Measurements from ENCODE around the gene SLC22A5. TPM values are rescaled to one million over a fixed set of nuclear protein-coding genes. Genes with fewer than 3 reads are reported as not detected.

The SLC22A5 gene
- total and polyA plus RNA-seq, 2 donors (not counting 1 experiment from before 2014, with no cell fraction given), result 5.7 to 12.9 TPM

GRCh38 chr5:132327252-132327955 is 42.1 kb upstream of the SLC22A5 start:
- Histone ChIP-seq H3K27ac (ENCODE audit: low read length in 2 of 2) (no peak overlapping the region), H3K9me3 (ENCODE audit: control extremely low read depth in 1 of 3, control insufficient read depth in 2 of 3, insufficient read depth in 1 of 3, low read length in 2 of 3) (no peaks in the 10 kb centered on the region), H2AFZ (ENCODE audit: insufficient read depth, low read depth, low read length, poor library complexity, severe bottlenecking) (no peak overlapping the region), H4K20me1 (ENCODE audit: control insufficient read depth, insufficient read depth, low read length, poor library complexity, severe bottlenecking) (no peaks in the 10 kb centered on the region), H3K36me3 (replicated peaks in 1 of 2; ENCODE audit: control extremely low read depth in 1 of 2, control insufficient read depth in 1 of 2, extremely low read depth in 1 of 2, insufficient read depth in 2 of 2, low read length in 1 of 2) (no peaks in the 10 kb centered on the region), H3K4me3 (ENCODE audit: control extremely low read depth in 1 of 5, extremely low read depth in 1 of 5, insufficient read depth in 1 of 5, low read depth in 2 of 5, low read length in 4 of 5) (no peak overlapping the region), H3K27me3 (replicated peaks in 1 of 4; ENCODE audit: control extremely low read depth in 1 of 4, control insufficient read depth in 3 of 4, insufficient read depth in 4 of 4, low read length in 3 of 4) (no peaks in the 10 kb centered on the region), H3K79me2 (ENCODE audit: control insufficient read depth, insufficient read depth, low read length) (no peaks in the 10 kb centered on the region), H3K9ac (ENCODE audit: low read length) (no peak overlapping the region), H3K4me2 (replicated peaks; ENCODE audit: low read depth, low read length, poor library complexity, severe bottlenecking) (no peak overlapping the region), H3K4me1 (ENCODE audit: control insufficient read depth in 2 of 2, insufficient read depth in 2 of 2, low read length in 2 of 2) (no peaks in the 10 kb centered on the region)
- intact Hi-C loops (cut with micrococcal nuclease), result no loop called here
- H3K4me1 Mint-ChIP-seq, result no peaks in the 10 kb centered on the region
- DNase-seq (no peak), ATAC-seq (ENCODE audit: low read depth) (no peak)
- POLR2A ChIA-PET, result no interaction called here
- CTCF ChIA-PET, result no interaction called here
- H3K4me3 Mint-ChIP-seq, result no peak overlapping the region
- TF ChIP-seq CTCF (IDR thresholded peaks at IDR 0.05) (no peak), EZH2 (IDR thresholded peaks at IDR 0.05; ENCODE audit: borderline replicate concordance, insufficient read depth, low read depth, low read length, poor library complexity, severe bottlenecking) (no peak)
- no peaks in the 10 kb centered on the region for H3K27me3 Mint-ChIP-seq
- H3K9me3 Mint-ChIP-seq (ENCODE audit: insufficient read depth), result no peaks in the 10 kb centered on the region
- H3K27ac Mint-ChIP-seq, result no peak overlapping the region
- WGBS (ENCODE audit: insufficient coverage), result no CpG with 5 or more reads among the region's 2 CpGs

- Mint-ChIP-seq H3K27me3 (no peaks in the 10 kb centered on the region), H3K4me1 (peaks cover 6% of the 10 kb centered on the region), H3K27ac (peak overlapping the region; percentile 26), H3K9me3 (ENCODE audit: insufficient read depth) (no peaks in the 10 kb centered on the region), H3K4me3 (no peak overlapping the region)
- Histone ChIP-seq H3K79me2 (ENCODE audit: control insufficient read depth, insufficient read depth, low read length) (no peaks in the 10 kb centered on the region), H3K4me3 (ENCODE audit: control extremely low read depth in 1 of 5, extremely low read depth in 1 of 5, insufficient read depth in 1 of 5, low read depth in 2 of 5, low read length in 4 of 5) (no peak overlapping the region), H2AFZ (ENCODE audit: insufficient read depth, low read depth, low read length, poor library complexity, severe bottlenecking) (no peak overlapping the region), H3K36me3 (replicated peaks in 1 of 2; ENCODE audit: control extremely low read depth in 1 of 2, control insufficient read depth in 1 of 2, extremely low read depth in 1 of 2, insufficient read depth in 2 of 2, low read length in 1 of 2) (no peaks in the 10 kb centered on the region), H4K20me1 (ENCODE audit: control insufficient read depth, insufficient read depth, low read length, poor library complexity, severe bottlenecking) (no peaks in the 10 kb centered on the region), H3K27ac (ENCODE audit: low read length in 2 of 2) (no peak overlapping the region), H3K4me2 (replicated peaks; ENCODE audit: low read depth, low read length, poor library complexity, severe bottlenecking) (no peak overlapping the region), H3K9ac (ENCODE audit: low read length) (no peak overlapping the region), H3K27me3 (replicated peaks in 1 of 4; ENCODE audit: control extremely low read depth in 1 of 4, control insufficient read depth in 3 of 4, insufficient read depth in 4 of 4, low read length in 3 of 4) (no peaks in the 10 kb centered on the region), H3K4me1 (ENCODE audit: control insufficient read depth in 2 of 2, insufficient read depth in 2 of 2, low read length in 2 of 2) (no peaks in the 10 kb centered on the region), H3K9me3 (ENCODE audit: control extremely low read depth in 1 of 3, control insufficient read depth in 2 of 3, insufficient read depth in 1 of 3, low read length in 2 of 3) (no peaks in the 10 kb centered on the region)
- WGBS (ENCODE audit: insufficient coverage), result 0% methylated on average over 1 of the region's 3 CpGs
- TF ChIP-seq EZH2 (IDR thresholded peaks at IDR 0.05; ENCODE audit: borderline replicate concordance, insufficient read depth, low read depth, low read length, poor library complexity, severe bottlenecking) (no peak), CTCF (IDR thresholded peaks at IDR 0.05) (no peak)
- ATAC-seq (ENCODE audit: low read depth) (peak; percentile 75), DNase-seq (peak; percentile 31)
- CTCF ChIA-PET, result interaction anchor here (1.2 kb wide), 1 partner anchor 52 kb away, joined by 3 read pairs; no protein-coding TSS in a partner anchor
- POLR2A ChIA-PET, result no interaction called here
- intact Hi-C loops (cut with micrococcal nuclease), result no loop called here
Measured at GRCh38 chr5:132334812-132335211, 34.7 kb upstream of the SLC22A5 start.
